HepG2 (cell line): ENCODE results near the gene GCH1. TPM values are rescaled to one million over a fixed set of nuclear protein-coding genes. Genes with fewer than 3 reads are reported as not detected.
A peak's percentile ranks its signal among the peaks of the same experiment; 100 is the strongest.

Experiments
- AKAP8 ChIP-seq: sonication (generic); formaldehyde crosslinking; IDR thresholded peaks from 2 replicates; pipeline ENCODE4 v1.5.1; 2020; ENCODE audit warnings: mild to moderate bottlenecking, missing genetic modification reagents
- BRF2 ChIP-seq: sonication (generic); formaldehyde crosslinking; IDR thresholded peaks from 2 replicates; pipeline ENCODE4 v1.8.1; 2022; ENCODE audit warnings: mild to moderate bottlenecking, missing genetic modification reagents
- KDM5A ChIP-seq: fragments of 200-600 bp; sonication (generic); IDR thresholded peaks from 2 replicates; pipeline ENCODE4 v1.7.0; 2018; ENCODE audit warnings: antibody characterized with exemption, mild to moderate bottlenecking, low read length, borderline replicate concordance
- MTA1 ChIP-seq: sonication (generic); formaldehyde crosslinking; IDR thresholded peaks from 2 replicates; pipeline ENCODE4 v1.4.0; 2020; ENCODE audit warnings: missing genetic modification reagents, mild to moderate bottlenecking, borderline replicate concordance
- NFRKB ChIP-seq: fragments of 450-650 bp; IDR thresholded peaks from 2 replicates; pipeline ENCODE4 v1.6.1; 2017
- NR2F2 ChIP-seq: IDR thresholded peaks from 2 replicates; pipeline ENCODE4 v1.6.1; 2012; ENCODE audit warnings: low read depth, inconsistent platforms, borderline replicate concordance
- PITX1 ChIP-seq: sonication (generic); formaldehyde crosslinking; IDR thresholded peaks from 2 replicates; pipeline ENCODE4 v1.5.1; 2020; ENCODE audit warnings: mild to moderate bottlenecking, missing genetic modification reagents
- RAD21 ChIP-seq: fragments of 450-650 bp; formaldehyde crosslinking; IDR thresholded peaks from 2 replicates; pipeline ENCODE4 v1.5.0; 2020; ENCODE audit warnings: mild to moderate bottlenecking
- ZBTB3 ChIP-seq: sonication (generic); formaldehyde crosslinking; IDR thresholded peaks from 2 replicates; pipeline ENCODE4 v1.4.0; 2020; ENCODE audit warnings: low read depth, mild to moderate bottlenecking, moderate library complexity, missing genetic modification reagents, borderline replicate concordance
- ZBTB38 ChIP-seq: sonication (generic); formaldehyde crosslinking; IDR thresholded peaks from 2 replicates; pipeline ENCODE4 v1.5.1; 2020; ENCODE audit warnings: mild to moderate bottlenecking, missing genetic modification reagents
- ZFP36 ChIP-seq: fragments of 150-350 bp; IDR thresholded peaks from 2 replicates; pipeline ENCODE4 v1.6.1; 2018; ENCODE audit warnings: borderline replicate concordance, low read length, low read depth; ENCODE audit not compliant: partially characterized antibody
- ZFYVE20 ChIP-seq: sonication (generic); formaldehyde crosslinking; IDR thresholded peaks from 2 replicates; pipeline ENCODE4 v1.8.0; 2023; ENCODE audit warnings: low read depth, mild to moderate bottlenecking, moderate library complexity, missing genetic modification reagents, borderline replicate concordance
- ZNF12 ChIP-seq: sonication (generic); formaldehyde crosslinking; IDR thresholded peaks from 2 replicates; pipeline ENCODE4 v1.5.0; 2020; ENCODE audit warnings: missing genetic modification reagents
- ZNF430 ChIP-seq: sonication (generic); formaldehyde crosslinking; IDR thresholded peaks from 2 replicates; pipeline ENCODE4 v1.9.0; 2021; ENCODE audit warnings: mild to moderate bottlenecking, missing genetic modification reagents
- ZNF552 ChIP-seq: sonication (generic); formaldehyde crosslinking; IDR thresholded peaks from 2 replicates; pipeline ENCODE4 v1.9.0; 2022; ENCODE audit warnings: missing genetic modification reagents, mild to moderate bottlenecking, borderline replicate concordance
- ZNF558 ChIP-seq: sonication (generic); formaldehyde crosslinking; IDR thresholded peaks from 2 replicates; pipeline ENCODE4 v1.9.0; 2022; ENCODE audit warnings: mild to moderate bottlenecking, missing genetic modification reagents, borderline replicate concordance
- ZNF576 ChIP-seq: sonication (generic); formaldehyde crosslinking; IDR thresholded peaks from 2 replicates; pipeline ENCODE4 v1.4.0; 2020; ENCODE audit warnings: mild to moderate bottlenecking, missing genetic modification reagents
- ZNF724P ChIP-seq: sonication (generic); formaldehyde crosslinking; IDR thresholded peaks from 2 replicates; pipeline ENCODE4 v1.8.0; 2022; ENCODE audit warnings: missing genetic modification reagents, borderline replicate concordance
- ZSCAN12 ChIP-seq: sonication (generic); formaldehyde crosslinking; IDR thresholded peaks from 2 replicates; pipeline ENCODE4 v1.9.0; 2021; ENCODE audit warnings: mild to moderate bottlenecking, missing genetic modification reagents
- polyA plus RNA-seq, 8 experiments: library from polyadenylated mRNA; depleted of rRNA in 3 of 8; stranded (reverse) in 7 of 8; unstranded in 1 of 8; fragments of >200 nt; fragmentation: Illumina TruSeq in 4 of 8; extraction: Trizol in 4 of 8; gene quantifications; 2 replicates each; pipeline versions ENCODE4 v1.2.1 to v1.2.3, GENCODE V29; 2011 to 2016; ENCODE audit warnings: low read depth in 4 of 8, missing spikeins in 1 of 8, mixed read lengths in 1 of 8; ENCODE audit not compliant: insufficient read depth in 1 of 8
- total RNA-seq, 5 experiments: library from RNA; depleted of rRNA; stranded (reverse); fragments of >200 nt; fragmentation: Illumina TruSeq; extraction: Trizol; gene quantifications; 2 replicates each; pipeline ENCODE4 v1.2.3, GENCODE V29; 2016; ENCODE audit warnings: low read depth in 1 of 5
- TF ChIP-seq, protein P1 (sequence below): sonication (generic); formaldehyde crosslinking; IDR thresholded peaks from 2 replicates; pipeline ENCODE4 v1.9.0; 2021; ENCODE audit warnings: missing genetic modification reagents, borderline replicate concordance
- TF ChIP-seq, protein P2 (sequence below): sonication (generic); formaldehyde crosslinking; IDR thresholded peaks from 2 replicates; pipeline ENCODE4 v1.5.0; 2020; ENCODE audit warnings: missing genetic modification reagents
- TF ChIP-seq, protein P3 (sequence below): sonication (generic); formaldehyde crosslinking; IDR thresholded peaks from 2 replicates; pipeline ENCODE4 v1.4.0; 2020; ENCODE audit warnings: missing genetic modification reagents

The GCH1 gene
- total and polyA plus RNA-seq, 2 of the 13 experiments (the other 11 are each of a cell fraction or from before 2014, with no cell fraction given) = 15.0 to 25.2 TPM

GRCh38 chr14:54902521-54903420 is at the start of gene GCH1 (continued):
- TF ChIP-seq KDM5A (peak; percentile 35; the same call in 1 of the 2 replicates), NR2F2 (peak; percentile 55), ZNF576 (CRISPR knock-in tag) (no peak), ZFP36 (no peak), ZSCAN12 (CRISPR knock-in tag) (no peak), PITX1 (CRISPR knock-in tag) (peak; percentile 23; the same call in 1 of the 2 replicates), ZBTB3 (CRISPR knock-in tag) (no peak), ZNF724P (CRISPR knock-in tag) (peak; percentile 76), BRF2 (no peak; the same call in 1 of the 2 replicates), ZNF12 (CRISPR knock-in tag) (0 out of 2 replicates have a peak, but pooled peaks have one; percentile 23), ZNF558 (CRISPR knock-in tag) (peak; percentile 82; the same call in 1 of the 2 replicates), NFRKB (no peak), RAD21 (CRISPR knock-in tag) (peak; percentile 39; the same call in 1 of the 2 replicates), AKAP8 (CRISPR knock-in tag) (no peak), ZFYVE20 (CRISPR knock-in tag) (no peak), ZNF552 (no peak), ZNF430 (peak; percentile 91), ZBTB38 (CRISPR knock-in tag) (no peak), MTA1 (CRISPR knock-in tag) (0 out of 2 replicates have a peak, but pooled peaks have one; percentile 19)
- TF ChIP-seq, protein P1, sequence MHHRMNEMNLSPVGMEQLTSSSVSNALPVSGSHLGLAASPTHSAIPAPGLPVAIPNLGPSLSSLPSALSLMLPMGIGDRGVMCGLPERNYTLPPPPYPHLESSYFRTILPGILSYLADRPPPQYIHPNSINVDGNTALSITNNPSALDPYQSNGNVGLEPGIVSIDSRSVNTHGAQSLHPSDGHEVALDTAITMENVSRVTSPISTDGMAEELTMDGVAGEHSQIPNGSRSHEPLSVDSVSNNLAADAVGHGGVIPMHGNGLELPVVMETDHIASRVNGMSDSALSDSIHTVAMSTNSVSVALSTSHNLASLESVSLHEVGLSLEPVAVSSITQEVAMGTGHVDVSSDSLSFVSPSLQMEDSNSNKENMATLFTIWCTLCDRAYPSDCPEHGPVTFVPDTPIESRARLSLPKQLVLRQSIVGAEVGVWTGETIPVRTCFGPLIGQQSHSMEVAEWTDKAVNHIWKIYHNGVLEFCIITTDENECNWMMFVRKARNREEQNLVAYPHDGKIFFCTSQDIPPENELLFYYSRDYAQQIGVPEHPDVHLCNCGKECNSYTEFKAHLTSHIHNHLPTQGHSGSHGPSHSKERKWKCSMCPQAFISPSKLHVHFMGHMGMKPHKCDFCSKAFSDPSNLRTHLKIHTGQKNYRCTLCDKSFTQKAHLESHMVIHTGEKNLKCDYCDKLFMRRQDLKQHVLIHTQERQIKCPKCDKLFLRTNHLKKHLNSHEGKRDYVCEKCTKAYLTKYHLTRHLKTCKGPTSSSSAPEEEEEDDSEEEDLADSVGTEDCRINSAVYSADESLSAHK = 0 out of 2 replicates have a peak, but pooled peaks have one; percentile 9
- TF ChIP-seq, protein P2, sequence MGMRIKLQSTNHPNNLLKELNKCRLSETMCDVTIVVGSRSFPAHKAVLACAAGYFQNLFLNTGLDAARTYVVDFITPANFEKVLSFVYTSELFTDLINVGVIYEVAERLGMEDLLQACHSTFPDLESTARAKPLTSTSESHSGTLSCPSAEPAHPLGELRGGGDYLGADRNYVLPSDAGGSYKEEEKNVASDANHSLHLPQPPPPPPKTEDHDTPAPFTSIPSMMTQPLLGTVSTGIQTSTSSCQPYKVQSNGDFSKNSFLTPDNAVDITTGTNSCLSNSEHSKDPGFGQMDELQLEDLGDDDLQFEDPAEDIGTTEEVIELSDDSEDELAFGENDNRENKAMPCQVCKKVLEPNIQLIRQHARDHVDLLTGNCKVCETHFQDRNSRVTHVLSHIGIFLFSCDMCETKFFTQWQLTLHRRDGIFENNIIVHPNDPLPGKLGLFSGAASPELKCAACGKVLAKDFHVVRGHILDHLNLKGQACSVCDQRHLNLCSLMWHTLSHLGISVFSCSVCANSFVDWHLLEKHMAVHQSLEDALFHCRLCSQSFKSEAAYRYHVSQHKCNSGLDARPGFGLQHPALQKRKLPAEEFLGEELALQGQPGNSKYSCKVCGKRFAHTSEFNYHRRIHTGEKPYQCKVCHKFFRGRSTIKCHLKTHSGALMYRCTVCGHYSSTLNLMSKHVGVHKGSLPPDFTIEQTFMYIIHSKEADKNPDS (CRISPR knock-in tag) = peak; percentile 79; the same call in 1 of the 2 replicates
- TF ChIP-seq, protein P3, sequence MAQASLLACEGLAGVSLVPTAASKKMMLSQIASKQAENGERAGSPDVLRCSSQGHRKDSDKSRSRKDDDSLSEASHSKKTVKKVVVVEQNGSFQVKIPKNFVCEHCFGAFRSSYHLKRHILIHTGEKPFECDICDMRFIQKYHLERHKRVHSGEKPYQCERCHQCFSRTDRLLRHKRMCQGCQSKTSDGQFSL (CRISPR knock-in tag) = no peak
